HAP-1 (cell line): Measurements from ENCODE around the gene BMAL1.

Experiments used
- DNase-seq, 2 experiments: peaks; one replicate each; pipeline ENCODE4 v3.0.0-alpha.2; 2016 to 2020; ENCODE audit warnings: low spot score in 2 of 2
- H3K27me3 ChIP-seq: fragments of 250-450 bp; sonication (Bioruptor Pico); 2 replicates; pipeline ENCODE4 v1.5.1; 2020; ENCODE audit warnings: low read depth, mild to moderate bottlenecking, moderate library complexity
- H3K36me3 ChIP-seq: fragments of 250-450 bp; sonication (Bioruptor Pico); replicated peaks from 2 replicates; pipeline ENCODE4 v1.5.1; 2020; ENCODE audit warnings: mild to moderate bottlenecking
- H3K4me1 ChIP-seq: fragments of 250-450 bp; sonication (Bioruptor Pico); 2 replicates; pipeline ENCODE4 v1.5.1; 2020; ENCODE audit warnings: mild to moderate bottlenecking
- H3K4me3 ChIP-seq: fragments of 250-450 bp; sonication (Bioruptor Pico); 2 replicates; pipeline ENCODE4 v1.5.1; 2020; ENCODE audit warnings: mild to moderate bottlenecking, moderate library complexity
- H3K9me3 ChIP-seq: fragments of 250-450 bp; sonication (Bioruptor Pico); 2 replicates; pipeline ENCODE4 v1.5.1; 2020; ENCODE audit warnings: mild to moderate bottlenecking, moderate library complexity
- in situ Hi-C: fragments of 300-500 bp; cut with MboI; formaldehyde crosslinking; loops from 3 replicates; pipeline ENCODE4 v1.14.3; 2020; ENCODE audit warnings: low sequenced_read_pairs, inconsistent platforms, mixed read lengths

Gene BMAL1

GRCh38 chr11:13357232-13357631, 79.6 kb downstream of the BMAL1 start:
- H3K36me3 ChIP-seq: no peaks in the 10 kb centered on the region

DNA sequence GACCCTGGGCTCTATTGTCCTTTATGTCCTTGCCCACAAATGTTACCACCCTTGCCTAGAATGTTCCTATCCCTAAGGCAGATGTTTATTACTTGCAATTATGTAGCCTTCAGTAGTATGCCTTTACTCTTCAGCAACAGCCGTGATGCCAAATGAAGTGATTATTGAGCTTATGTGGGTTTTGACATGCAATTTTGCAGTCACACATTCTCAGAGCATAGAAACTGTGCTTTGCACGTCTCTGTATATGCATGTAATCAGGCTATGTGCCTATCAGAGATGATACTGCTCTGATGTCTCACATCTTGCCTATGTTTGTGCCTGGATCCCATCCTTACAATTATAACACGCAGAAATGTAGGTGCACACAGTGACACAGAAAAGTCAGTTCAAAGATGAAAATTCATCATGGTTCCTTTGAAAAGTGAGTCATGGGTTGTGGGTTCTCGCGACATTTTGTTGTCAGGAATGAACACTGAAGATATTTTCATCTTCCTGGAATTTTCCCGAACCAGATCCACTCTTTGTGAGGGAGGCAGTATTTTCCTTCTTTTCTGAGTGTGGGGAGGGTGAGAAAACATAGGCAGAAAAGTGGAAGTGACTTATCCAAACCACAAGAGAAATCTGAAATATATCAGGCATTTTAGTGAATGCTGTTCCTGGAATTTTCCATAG, 81.1 kb downstream of the BMAL1 start:
- no peaks in the 10 kb centered on the region for H3K4me1 ChIP-seq
- H3K9me3 ChIP-seq: no peaks in the 10 kb centered on the region
- no peak overlapping the region for H3K4me3 ChIP-seq
- in situ Hi-C loops: no loop called here
- H3K27me3 ChIP-seq: no peaks in the 10 kb centered on the region
- no peak for DNase-seq
- H3K36me3 ChIP-seq: no peaks in the 10 kb centered on the region

More at GRCh38 chr11:13357232-13357631, 79.6 kb downstream of the BMAL1 start:
- no peak for DNase-seq
- H3K4me3 ChIP-seq: no peak overlapping the region
- H3K27me3 ChIP-seq: no peaks in the 10 kb centered on the region
- H3K9me3 ChIP-seq: no peaks in the 10 kb centered on the region
- in situ Hi-C loops: no loop called here
- no peaks in the 10 kb centered on the region for H3K4me1 ChIP-seq

DNA sequence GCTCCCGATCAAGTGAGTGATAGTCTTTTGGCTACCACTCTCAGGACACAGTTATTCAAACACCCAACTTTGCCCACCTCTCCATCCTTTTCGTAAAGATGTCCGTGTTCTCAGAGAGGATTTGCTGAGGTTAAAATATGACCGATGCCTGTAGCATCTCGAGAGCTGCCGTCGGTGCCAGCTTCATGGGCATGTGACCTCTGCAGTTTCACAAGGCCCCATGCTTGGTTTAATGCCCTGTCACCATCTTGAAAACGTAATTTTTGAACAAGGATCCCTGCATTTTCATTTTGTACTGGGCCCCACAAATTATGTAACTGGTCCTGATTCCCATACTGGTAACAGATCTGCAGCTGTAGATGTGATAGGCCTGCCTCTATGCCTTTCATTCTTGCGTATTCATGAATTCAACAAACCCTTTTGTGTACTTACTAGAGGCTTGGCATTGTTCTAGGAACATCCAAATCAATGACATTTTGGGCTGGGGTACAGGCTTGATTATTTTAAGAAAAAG, 85.1 kb downstream of the BMAL1 start:
- no peaks in the 10 kb centered on the region for H3K27me3 ChIP-seq
- no peak for DNase-seq
- no peak overlapping the region for H3K4me3 ChIP-seq
- H3K9me3 ChIP-seq: no peaks in the 10 kb centered on the region
- no peaks in the 10 kb centered on the region for H3K4me1 ChIP-seq
- in situ Hi-C loops: no loop called here
- no peaks in the 10 kb centered on the region for H3K36me3 ChIP-seq

- in situ Hi-C loops: no loop called here
- H3K36me3 ChIP-seq: no peaks in the 10 kb centered on the region
- DNase-seq: no peak
- no peaks in the 10 kb centered on the region for H3K27me3 ChIP-seq
- H3K4me3 ChIP-seq: no peak overlapping the region
- no peaks in the 10 kb centered on the region for H3K4me1 ChIP-seq
- no peaks in the 10 kb centered on the region for H3K9me3 ChIP-seq
Observed at GRCh38 chr11:13364388-13364787, 86.8 kb downstream of the BMAL1 start.

DNA sequence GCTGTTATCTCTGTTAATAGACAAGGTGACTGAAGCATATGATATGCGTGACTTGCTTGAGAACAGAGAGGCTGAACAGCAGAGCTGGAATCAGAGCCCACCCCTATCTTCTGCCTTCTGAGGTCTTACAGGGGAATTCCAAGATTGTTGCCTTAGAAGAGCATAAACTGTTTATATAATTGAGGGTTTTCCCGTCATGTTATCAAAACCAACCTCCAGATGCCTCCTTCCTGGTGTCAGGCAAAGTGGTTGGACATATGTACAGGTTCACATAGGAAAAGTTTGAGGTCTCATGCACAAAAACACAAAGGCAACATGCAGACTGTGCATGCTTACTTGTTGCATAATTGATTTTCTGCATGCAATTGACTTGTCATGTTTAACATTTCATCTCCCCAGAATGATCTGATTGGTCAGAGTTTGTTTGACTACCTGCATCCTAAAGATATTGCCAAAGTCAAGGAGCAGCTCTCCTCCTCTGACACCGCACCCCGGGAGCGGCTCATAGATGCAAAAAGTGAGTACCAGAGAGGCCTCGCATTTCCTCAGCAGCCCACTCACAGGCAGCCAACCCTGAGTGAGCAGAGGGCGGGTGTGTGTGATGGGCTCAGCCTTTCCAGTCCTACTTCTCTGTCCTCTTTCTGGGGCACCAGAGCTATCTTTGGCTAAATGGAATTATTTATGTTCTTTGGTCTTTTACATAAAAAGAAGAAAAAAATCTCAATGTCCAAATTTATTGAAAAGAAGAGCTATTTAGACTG, 88.9 kb downstream of the BMAL1 start:
- in situ Hi-C loops: no loop called here
- Histone ChIP-seq H3K4me3 (no peak overlapping the region), H3K4me1 (no peaks in the 10 kb centered on the region), H3K9me3 (no peaks in the 10 kb centered on the region), H3K27me3 (no peaks in the 10 kb centered on the region), H3K36me3 (no peaks in the 10 kb centered on the region)
- DNase-seq: no peak

DNA sequence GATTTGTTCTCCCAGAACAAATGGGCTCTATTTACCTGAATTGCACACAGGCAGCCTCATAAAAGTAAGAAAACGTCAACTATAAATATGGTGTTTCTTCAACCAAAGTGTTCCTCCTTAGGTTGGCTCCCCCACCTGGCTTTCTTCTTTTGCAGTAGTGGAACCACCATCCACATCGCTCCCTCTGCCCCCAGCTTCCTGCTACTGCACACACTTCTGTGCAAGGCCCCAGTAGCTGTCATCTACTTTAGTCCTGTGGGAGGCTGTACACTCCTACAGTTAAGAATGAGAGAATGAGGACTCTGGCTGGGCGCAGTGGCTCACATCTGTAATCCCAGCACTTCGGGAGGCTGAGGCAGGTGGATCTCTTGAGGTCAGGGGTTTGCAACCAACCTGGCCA, 89.5 kb downstream of the BMAL1 start:
- no peaks in the 10 kb centered on the region for H3K27me3 ChIP-seq
- H3K36me3 ChIP-seq: no peaks in the 10 kb centered on the region
- no peak overlapping the region for H3K4me3 ChIP-seq
- DNase-seq: no peak
- in situ Hi-C loops: no loop called here
- H3K4me1 ChIP-seq: no peaks in the 10 kb centered on the region
- no peaks in the 10 kb centered on the region for H3K9me3 ChIP-seq

GRCh38 chr11:13368041-13368446, 90.5 kb downstream of the BMAL1 start:
- in situ Hi-C loops: no loop called here
- Histone ChIP-seq H3K36me3 (no peaks in the 10 kb centered on the region), H3K4me1 (no peaks in the 10 kb centered on the region), H3K4me3 (no peak overlapping the region), H3K9me3 (no peaks in the 10 kb centered on the region), H3K27me3 (no peaks in the 10 kb centered on the region)
- DNase-seq: no peak

- in situ Hi-C loops: no loop called here
Observed at GRCh38 chr11:13373216-13373615, 95.6 kb downstream of the BMAL1 start.

DNA sequence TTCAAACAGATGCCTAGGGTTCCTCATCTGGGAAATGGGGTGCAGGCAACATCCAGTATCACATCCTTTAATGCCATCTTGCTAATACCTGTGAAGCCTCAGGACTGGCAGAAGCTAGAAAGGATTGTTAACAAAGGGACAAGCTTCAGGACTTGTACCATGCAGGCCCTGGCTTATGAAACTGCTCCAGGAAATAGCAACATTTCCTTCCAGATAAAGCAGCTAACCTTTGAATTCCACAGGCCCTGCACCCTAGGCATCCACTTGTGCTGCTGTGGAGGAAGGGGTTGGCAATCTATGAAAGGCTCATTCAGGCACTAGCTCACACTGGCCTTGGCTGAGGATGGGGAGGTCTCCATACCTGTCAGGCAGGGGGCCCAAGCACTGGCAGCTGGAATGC, 98.2 kb downstream of the BMAL1 start:
- no peak for DNase-seq
- Histone ChIP-seq H3K4me1 (no peaks in the 10 kb centered on the region), H3K27me3 (no peaks in the 10 kb centered on the region), H3K36me3 (no peaks in the 10 kb centered on the region; the same call in 1 of the 2 replicates), H3K4me3 (no peak overlapping the region), H3K9me3 (no peaks in the 10 kb centered on the region)
- in situ Hi-C loops: no loop called here

More at GRCh38 chr11:13373216-13373615, 95.6 kb downstream of the BMAL1 start:
- no peaks in the 10 kb centered on the region for H3K9me3 ChIP-seq
- no peak for DNase-seq
- no peaks in the 10 kb centered on the region for H3K4me1 ChIP-seq
- no peak overlapping the region for H3K4me3 ChIP-seq
- H3K36me3 ChIP-seq: no peaks in the 10 kb centered on the region; the same call in 1 of the 2 replicates
- no peaks in the 10 kb centered on the region for H3K27me3 ChIP-seq

DNA sequence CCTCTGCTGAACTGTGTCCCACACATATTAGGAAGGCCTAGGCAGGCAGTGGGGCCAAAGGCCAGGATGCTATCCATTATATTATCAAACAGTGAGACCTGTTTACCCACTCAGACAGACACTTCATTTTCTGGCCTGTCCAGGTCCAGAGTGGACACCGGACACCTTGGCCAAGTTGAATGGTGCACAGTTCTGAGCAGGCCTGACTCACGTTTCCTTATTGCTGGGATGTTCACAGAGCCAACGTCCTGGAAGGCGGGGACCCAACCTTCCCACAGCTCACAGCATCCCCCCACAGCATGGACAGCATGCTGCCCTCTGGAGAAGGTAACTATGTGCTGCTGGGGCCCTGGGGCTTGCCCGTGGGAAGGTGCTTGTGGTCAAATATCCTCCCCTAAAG, 98.8 kb downstream of the BMAL1 start:
- Histone ChIP-seq H3K4me3 (no peak overlapping the region), H3K36me3 (no peaks in the 10 kb centered on the region; the same call in 1 of the 2 replicates), H3K27me3 (no peaks in the 10 kb centered on the region), H3K9me3 (no peaks in the 10 kb centered on the region), H3K4me1 (no peaks in the 10 kb centered on the region)
- no peak for DNase-seq
- in situ Hi-C loops: no loop called here

GRCh38 chr11:13376838-13377237, 99.2 kb downstream of the BMAL1 start:
- H3K36me3 ChIP-seq: no peaks in the 10 kb centered on the region; the same call in 1 of the 2 replicates
- in situ Hi-C loops: no loop called here

GRCh38 chr11:13378316-13378715, 100.7 kb downstream of the BMAL1 start:
- in situ Hi-C loops: no loop called here
- Histone ChIP-seq H3K4me1 (peaks cover 10% of the 10 kb centered on the region), H3K36me3 (no peaks in the 10 kb centered on the region; the same call in 1 of the 2 replicates), H3K4me3 (no peak overlapping the region), H3K9me3 (no peaks in the 10 kb centered on the region), H3K27me3 (no peaks in the 10 kb centered on the region)
- DNase-seq: no peak

More at GRCh38 chr11:13376838-13377237, 99.2 kb downstream of the BMAL1 start:
- no peak overlapping the region for H3K4me3 ChIP-seq
- no peaks in the 10 kb centered on the region for H3K9me3 ChIP-seq
- no peak for DNase-seq
- no peaks in the 10 kb centered on the region for H3K27me3 ChIP-seq
- H3K4me1 ChIP-seq: no peaks in the 10 kb centered on the region

DNA sequence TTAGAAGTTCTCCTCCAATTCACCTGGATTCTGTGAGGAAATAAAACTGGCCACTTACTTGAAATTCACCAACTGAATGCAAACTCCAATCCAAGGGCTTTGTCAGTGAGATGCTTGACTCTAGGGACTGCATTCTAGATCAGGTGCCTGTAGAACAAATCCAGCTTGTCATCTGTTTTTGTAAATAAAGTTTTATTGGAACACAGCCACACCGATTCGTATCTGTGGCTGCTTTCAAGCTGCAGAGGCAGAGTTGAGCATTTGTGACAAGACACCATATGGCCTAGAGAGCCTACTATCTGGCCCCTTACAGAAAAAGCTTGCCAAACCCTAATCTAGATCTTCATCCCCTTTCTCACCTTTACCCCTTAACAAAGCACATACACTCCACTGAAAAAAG, 103.1 kb downstream of the BMAL1 start:
- H3K36me3 ChIP-seq: no peaks in the 10 kb centered on the region
- peaks cover 14% of the 10 kb centered on the region for H3K4me1 ChIP-seq
- H3K9me3 ChIP-seq: no peaks in the 10 kb centered on the region
- in situ Hi-C loops: no loop called here
- no peak for DNase-seq
- no peaks in the 10 kb centered on the region for H3K27me3 ChIP-seq
- no peak overlapping the region for H3K4me3 ChIP-seq

- Histone ChIP-seq H3K27me3 (no peaks in the 10 kb centered on the region), H3K9me3 (no peaks in the 10 kb centered on the region), H3K4me1 (peaks cover 14% of the 10 kb centered on the region), H3K36me3 (peaks cover 3% of the 10 kb centered on the region; the same call in 1 of the 2 replicates), H3K4me3 (no peak overlapping the region)
- in situ Hi-C loops: no loop called here
- DNase-seq: peak; percentile 73 to 91
Observed at GRCh38 chr11:13382751-13383150, 105.2 kb downstream of the BMAL1 start.
